ENCODE results near the gene IFTAP.
"Not testable (repeated sequence)": the region's sequence is repeated elsewhere in the genome, so short reads cannot be mapped to it uniquely, and the experiment has no call there.

Gene IFTAP

DNA sequence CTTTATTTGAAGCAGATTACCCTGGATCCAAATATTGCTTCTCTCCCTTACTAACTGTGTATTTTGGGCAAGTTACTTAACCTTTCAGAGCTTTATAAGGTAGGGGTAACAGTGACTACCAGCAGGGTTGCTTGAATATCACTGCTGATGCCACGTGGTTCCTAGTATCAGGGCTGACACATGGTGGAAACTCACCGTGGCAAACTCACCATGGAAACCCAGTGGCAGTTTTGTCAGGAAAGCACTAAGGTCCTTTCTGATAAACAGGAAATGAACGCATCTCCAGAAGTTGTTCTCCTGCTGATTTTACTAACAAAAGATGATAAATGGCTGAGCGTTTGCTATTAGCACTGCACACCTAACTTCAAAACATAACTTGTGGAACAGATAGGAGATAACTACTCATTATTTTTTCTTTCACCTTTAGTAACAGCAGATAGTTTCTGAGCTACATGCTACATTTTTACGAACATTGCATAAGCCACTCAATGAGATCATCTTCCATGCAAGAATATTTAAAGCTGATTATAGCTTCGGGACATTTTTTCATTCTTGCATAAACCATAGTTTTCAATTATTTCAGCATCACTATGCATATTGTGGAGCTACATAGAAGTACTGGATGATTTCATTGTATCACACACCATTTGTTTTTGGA is 63.4 kb downstream of the IFTAP start:
- no peak for DNase-seq

DNA sequence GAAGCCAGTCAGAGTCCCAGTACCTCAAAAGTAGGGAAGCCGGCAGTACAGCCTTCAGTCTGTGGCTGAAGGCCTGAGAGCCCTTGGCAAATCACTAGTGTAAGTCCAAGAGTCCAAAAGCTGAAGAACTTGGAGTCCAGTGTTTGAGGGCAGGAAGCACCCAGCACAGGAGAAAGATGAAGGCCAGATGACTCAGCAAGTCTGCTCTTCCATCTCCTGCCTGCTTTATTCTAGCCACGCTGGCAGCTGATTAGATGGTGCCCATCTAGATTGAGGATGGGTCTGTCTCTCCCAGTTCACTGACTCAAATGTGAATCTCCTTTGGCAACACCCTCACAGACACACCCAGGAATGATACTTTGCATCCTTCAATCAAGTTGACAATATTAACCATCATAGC is 67.1 kb downstream of the IFTAP start:
- DNase-seq = not testable (repeated sequence)

DNA sequence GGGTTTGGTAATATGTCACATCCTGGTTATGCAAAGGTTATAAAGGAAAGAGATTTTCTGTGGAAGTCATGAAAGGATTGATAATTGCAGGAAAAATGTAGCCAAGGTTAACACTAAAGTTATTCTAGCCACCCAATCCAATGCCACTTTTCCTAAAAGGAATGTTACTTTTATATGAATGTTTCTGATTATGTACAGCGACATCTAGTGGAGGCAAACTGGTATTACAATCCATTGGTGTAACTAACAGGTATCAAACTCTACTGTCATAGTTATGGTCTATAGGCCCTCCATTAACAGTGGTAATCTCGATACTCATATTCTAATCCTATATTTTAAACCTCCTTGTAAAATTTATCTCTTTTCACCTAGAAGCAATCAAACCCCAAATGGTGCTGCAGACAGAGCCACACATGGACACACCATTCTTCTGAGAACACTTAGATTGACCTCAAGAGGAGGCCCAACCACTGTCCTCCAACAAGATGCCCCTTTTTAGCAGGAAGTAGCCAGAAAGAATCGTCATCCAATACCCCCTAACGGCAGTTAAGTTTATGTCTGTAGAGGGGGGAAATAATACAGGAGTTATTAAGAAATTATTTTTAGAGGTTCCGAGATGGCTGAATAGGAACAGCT is 78.6 kb downstream of the IFTAP start:
- DNase-seq = no peak

DNA sequence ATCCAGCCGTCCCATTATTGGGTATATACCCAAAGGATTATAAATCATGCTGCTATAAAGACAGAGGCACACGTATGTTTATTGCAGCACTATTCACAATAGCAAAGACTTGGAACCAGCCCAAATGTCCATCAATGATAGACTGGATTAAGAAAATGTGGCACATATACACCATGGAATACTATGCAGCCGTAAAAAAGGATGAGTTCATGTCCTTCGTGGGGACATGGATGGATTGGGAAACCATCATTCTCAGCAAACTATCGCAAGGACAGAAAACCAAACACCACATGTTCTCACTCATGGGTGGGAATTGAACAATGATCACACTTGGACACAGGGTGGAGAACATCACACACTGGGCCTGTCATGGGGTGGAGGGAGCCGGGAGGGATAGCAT is 85.2 kb downstream of the IFTAP start:
- not testable (repeated sequence) for DNase-seq

DNA sequence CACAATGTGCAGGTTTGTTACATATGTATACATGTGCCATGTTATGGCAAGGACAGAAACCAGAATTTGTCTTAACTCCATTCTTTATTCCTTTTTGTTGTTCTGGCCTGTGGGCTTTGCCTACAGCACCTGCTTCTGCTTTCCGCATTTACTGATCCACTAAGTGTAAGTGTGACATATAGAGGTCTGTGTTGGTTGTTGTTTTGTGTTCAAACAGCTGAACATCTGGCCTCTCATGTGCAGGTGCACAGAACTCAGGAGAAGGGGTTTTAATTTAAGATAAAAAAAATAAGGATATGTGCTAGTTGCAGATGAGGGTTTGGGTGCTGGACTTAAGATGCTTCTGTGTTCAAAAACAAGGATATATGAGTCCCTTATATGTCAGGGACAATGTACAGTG is 89.5 kb downstream of the IFTAP start:
- DNase-seq = no peak

DNA sequence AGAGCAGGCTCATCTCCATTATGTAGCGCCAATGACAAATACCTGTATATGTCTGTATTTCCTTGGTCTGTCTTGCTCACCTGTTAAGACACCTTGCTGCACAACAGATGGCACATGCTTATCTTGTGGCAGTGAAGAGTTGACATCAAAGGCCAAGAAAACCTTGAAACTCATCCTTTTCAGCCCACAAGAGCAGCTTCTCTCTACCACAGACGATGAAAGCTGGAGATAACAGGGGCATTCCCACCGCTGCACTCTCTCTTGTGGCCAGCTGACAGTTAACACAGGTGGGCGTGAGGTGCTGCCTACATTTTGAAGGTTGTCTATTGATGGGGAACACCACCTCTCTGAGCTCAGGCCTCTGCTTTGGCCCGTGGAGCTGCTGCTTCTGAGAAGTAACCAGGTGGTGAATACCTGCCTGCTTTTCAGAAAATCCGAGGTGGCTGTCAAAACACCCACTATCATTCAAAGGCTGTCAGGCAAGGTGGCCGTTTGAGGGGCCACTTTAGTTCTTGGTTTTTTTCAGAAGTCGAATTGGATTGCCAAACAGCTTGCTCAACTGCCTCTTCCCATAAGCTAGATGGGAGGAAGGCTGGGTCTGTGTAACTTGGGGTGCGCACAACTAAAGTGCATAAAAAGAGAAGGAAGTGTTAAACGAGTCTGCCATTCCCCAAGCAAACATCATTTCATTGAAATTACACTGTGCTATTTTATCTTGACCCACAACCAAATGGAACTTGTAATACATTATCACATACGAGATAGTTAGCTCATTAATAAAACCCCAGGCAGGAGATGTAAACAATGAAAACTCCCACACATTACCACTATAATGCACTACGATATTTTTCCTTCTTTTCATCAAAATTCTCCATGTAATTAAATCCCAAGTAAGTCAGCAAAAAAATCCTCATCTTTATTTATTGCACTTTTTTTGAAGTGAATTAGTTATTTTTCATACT is 90.8 kb downstream of the IFTAP start:
- no peak for DNase-seq

DNA sequence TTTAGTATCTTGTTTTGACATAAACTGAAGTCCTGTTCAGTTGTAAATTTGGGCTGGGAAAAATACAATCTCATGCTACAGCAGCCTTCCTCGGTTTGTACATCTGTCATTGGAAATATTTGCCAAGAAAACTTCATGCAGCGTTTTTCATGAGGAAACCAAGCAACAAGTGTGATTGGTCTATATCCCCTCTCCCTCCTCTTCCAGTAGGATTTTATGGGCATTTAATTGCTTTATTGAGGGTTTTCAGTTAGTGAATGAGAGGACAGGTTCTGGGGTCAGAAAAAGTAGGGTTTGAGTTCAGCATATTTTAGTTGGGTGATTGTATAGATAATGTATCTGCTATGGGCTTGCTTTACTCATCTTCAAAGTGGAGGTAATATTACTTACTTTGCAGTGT is 93.8 kb downstream of the IFTAP start:
- no peak for DNase-seq

DNA sequence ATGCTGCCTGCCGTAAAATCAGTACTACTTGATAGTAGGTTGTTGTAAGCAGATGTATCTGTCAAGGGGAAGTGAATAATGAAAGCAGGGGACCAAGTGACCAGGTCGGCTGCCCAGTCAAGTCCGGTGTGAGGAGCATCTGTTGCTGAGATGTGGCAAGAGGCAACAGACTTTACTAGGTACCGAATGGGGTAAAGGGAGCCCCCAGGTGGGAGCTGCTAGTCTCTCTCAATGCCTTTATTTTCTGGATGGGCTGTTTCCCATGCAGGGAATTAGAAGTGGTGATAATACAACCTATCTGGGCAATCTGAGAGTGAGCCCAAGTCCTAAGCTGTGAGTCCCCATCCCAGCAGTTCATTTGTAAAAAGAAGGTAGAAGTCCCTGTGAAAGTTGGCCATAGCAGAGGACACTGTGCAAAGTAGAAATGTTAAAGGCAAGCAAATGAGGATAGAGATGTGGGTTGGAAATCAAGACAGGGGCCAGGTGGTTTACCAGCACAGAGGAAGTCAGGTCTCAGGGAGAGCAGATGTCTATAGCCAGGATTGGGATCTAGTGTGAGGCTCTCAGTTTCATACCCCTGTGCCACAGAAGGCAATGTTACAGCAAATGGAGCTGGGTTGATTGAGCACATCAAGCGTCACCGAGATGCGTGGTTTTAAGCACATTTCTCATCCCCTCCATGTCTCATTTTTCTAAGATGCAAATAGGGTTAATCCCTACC is 94.4 kb downstream of the IFTAP start:
- no peak for DNase-seq

DNA sequence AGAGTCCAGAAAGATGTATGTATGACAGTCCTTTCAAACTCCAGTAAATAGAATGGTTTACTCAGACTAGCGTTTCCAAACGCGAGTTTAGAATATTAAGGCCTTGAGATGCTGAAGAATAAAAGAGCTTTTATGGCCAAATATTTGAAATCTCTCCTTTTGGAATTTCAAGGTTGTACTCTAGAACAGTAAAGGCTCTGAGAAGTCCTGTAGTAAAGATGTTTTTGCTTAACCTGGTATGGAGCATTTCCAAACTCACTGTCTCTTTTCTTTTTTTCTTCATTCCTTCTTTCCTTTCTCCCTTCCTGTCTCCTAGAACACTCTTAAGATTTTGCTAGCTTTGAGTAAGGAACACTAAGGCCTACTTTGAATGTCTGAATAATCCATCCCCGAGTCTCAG is 95.1 kb downstream of the IFTAP start:
- DNase-seq = no peak

DNA sequence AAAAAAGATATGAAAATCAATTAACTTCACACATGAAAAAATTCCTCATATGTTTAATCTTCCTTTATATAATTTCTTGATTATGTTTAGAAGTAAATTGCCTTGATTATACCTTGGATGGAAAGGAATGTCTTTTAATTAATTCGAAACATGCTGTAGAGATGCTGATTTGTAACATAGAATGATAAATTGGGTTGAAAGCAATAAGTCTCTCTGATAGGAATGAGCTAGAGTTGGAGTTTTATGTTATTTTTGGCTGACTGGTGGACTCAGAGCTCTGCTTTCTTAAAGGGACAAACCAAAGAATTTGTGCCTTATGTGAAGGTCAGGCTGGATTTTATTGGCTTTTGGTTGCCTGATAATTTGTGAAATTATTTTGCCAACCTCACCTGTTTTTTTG is 98.4 kb downstream of the IFTAP start:
- DNase-seq = no peak

DNA sequence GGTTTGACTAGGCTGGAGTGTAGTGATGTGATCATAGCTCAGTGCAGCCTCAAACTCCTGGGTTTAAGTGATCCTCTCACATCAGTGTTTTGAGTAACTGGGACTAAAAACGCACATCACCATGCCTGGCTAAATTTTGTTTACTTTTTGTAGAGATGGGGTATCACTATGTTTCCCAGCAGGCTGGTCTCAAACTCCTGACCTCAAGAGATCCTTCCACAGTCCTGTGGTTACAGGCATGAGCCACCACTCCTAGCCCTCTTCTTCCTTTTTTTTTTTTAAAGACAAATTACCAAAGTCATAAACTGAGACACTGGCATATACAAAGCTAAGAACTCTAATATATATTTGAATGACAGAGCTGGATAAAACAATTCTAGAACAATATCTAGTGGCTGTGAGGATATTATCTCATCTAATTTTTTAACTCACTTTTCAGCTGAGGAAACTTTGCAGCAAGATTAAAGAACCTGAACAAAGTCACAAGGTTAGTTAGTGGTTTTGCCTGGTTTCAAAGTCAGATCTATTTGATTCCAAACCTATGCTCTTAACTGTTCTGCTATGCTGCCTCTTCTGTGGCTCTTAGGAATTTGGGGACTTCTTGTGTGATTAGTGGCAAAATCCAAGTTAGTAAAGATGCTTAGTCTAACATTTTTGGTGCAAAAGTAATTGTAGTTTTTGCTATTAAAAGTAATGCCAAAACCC is 99.0 kb downstream of the IFTAP start:
- DNase-seq = no peak

DNA sequence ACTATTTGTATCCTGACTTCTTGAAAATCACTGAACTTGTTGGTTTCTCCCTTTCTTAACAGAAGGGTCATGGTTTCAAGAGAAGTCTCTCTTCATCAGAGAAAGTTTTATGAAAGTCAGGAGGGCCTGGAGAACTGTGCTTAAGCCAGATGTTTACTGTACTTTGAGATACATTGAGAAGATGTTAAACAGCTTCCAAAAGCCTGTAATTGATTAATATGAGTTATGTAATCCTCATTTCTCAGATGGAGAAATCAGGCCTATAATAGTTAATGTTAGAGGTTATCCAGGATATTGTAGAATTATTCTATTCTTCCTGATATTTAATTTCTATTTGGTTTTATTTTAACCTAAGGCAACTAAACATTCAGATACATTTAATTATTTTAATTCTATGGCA is 100.8 kb downstream of the IFTAP start:
- no peak for DNase-seq

DNA sequence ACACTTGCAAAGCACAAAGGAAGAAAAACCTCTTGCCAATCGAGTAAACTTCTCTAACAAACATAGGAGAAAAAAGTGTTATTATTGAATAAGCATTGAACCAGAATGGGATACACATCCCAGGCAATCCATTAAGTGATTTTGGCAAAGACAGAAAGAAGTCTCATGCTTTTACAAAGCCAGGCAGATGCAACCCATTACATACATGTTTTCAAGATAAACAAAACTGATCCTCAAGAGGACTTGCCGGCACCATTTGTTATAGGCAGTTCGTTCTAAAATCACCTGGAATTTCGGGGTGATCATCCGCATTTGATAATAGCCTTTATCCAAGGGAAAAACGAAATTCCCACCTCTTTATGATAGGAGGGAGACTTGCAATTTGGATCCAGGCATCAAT is 101.3 kb downstream of the IFTAP start:
- no peak for DNase-seq

DNA sequence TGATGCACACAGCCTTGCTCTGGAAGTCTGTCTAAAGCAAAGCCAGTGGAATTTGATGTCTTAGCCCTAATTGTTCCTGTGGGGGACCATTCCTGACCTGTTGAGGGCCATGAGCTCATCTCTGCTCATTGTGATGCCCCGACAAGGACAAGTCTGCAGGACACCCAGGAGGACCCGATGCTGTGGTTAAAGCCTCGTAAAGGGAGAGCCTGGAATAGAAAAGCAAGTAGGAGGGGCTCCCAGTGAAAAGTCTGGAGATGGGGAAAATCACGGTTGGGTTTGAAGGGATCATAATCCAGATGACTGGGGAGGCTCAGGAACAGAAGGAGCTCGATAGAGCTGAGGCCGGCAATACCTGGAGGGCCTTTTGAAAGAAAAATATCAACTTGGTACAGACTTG is 102.2 kb downstream of the IFTAP start:
- no peak for DNase-seq

DNA sequence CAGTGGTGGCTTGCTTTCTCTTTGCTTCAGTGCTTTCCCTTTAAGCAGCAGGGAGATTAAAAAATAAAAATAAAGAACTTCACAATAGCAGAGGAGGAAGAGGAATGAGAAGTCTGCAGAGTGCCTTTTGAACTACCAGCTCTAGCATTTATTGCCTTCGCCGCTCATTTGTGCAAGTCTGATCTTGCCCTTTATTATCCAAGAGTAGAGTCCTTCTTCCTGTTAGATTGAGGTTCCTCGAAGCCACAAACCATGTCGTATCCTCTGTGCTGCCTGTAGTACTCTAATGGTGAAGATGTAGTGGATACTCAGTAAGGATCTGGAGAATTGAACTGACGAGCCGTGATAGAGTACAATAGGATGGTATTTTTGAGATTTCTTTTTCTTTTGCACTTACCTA is 105.0 kb downstream of the IFTAP start:
- no peak for DNase-seq

DNA sequence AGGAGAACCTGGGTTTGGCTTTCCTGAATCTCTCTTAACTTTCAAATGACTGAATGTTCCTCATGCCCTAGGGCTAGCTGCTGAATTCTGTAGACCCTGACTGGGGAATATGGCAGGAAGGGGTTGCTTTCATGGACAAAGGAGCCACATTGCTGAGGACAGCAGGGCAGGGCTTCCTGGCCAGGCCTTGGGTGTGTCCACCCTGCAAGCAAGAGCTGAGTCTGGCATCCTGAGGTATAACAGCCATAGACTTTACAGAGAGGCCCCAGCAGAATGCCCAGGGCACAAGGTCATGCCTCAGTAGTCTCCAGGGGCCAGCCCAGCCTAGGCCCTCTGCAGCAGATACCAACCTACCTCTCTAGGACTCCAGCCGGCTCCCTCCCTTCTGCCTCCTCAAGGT is 105.9 kb downstream of the IFTAP start:
- DNase-seq = no peak

DNA sequence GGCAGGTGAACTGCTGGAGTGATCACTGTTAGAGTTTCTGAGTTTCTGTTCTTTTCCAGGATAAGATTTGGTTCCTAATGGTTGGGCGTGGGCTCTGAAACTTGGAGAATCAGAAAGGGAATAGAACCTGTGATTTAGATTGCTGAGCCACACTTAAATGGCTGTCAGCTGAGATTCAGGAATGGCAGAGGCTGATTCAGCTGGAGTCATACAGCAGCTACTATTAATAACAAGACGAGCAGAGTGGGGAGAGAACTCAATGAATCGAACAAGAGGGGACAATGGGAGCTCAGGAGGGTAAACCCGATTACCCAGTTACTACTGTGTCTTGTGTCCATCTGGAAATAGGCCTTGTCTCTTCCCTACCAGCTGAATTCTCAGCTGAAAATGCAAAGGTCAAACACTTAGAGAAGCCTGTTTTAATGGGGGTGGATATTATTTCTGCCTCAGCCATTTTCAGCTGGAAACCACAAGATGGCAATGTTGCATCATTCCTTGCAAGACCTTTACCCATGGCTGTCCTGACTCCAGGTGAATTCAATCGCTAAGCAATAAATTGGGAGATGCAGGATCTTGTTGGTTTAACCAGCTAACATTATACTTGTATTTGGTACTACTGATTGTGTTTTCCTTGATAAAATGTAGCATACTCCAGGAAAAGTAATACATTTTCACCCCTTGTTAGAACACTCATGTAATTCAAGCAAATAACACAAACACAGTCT is 108.2 kb downstream of the IFTAP start:
- peak; percentile 7 for DNase-seq

DNA sequence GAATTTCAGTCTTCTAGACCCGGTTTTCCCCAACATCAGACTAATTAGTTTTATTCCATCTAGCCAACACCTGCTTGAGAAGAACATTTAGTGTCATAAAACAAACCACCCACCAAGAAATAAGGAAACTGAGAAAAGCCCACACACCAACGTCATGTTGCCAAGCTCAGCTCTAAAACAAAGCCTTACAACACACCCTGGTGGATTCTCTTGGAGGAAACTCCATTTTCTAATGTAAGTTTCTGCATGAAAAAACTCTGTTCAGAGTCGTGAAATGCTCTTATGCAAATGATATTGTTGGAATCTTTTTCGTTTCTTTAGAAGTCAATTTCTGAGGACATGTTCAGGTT is 108.7 kb downstream of the IFTAP start:
- DNase-seq = no peak

All from NCI-H1436 treated with DMSO at 0.1 percent for 48 hours (cell line).